ENCODE data around the gene AP3B1.
A peak's percentile ranks its signal among the peaks of the same experiment; 100 is the strongest.
"Not testable (repeated sequence)": the region's sequence is repeated elsewhere in the genome, so short reads cannot be mapped to it uniquely, and the experiment has no call there.

Gene AP3B1

GRCh38 chr5:78242001-78242400, 52.5 kb downstream of the AP3B1 start:
- DNase-seq (ENCODE audit: low spot score), result no peak

- DNase-seq (ENCODE audit: low spot score), result no peak
These were observed 56.6 kb downstream of the AP3B1 start for GRCh38 chr5:78237911-78238310.

GRCh38 chr5:78236046-78236445, 58.5 kb downstream of the AP3B1 start:
- DNase-seq (ENCODE audit: low spot score), result peak; percentile 7

- peak; percentile 17 for DNase-seq (ENCODE audit: low spot score)
These were observed 59.2 kb downstream of the AP3B1 start for GRCh38 chr5:78235289-78235688.

GRCh38 chr5:78234804-78235203, 59.7 kb downstream of the AP3B1 start:
- DNase-seq (ENCODE audit: low spot score), result no peak

DNA sequence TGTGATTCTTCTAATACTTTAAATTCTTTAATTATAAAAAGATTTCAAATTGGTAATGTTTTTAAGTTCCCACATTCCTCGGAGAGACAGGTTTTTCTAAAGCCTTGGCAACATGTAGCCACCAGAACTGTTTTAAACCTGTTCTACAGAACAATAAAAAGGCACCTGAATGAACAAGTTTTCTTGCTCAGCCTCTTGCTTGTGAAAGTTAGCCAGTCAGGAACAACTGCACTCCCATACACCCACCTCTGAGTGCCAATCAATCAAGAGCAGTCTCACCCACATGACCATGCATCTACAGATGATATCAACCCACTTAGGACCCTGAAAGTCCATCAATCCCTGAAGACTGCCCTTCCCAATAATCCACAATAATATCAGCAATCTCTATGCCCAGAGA, 62.3 kb downstream of the AP3B1 start:
- no peak for DNase-seq (ENCODE audit: low spot score)

- DNase-seq (ENCODE audit: low spot score), result no peak
These were observed 70.1 kb downstream of the AP3B1 start for GRCh38 chr5:78224358-78224757.

DNA sequence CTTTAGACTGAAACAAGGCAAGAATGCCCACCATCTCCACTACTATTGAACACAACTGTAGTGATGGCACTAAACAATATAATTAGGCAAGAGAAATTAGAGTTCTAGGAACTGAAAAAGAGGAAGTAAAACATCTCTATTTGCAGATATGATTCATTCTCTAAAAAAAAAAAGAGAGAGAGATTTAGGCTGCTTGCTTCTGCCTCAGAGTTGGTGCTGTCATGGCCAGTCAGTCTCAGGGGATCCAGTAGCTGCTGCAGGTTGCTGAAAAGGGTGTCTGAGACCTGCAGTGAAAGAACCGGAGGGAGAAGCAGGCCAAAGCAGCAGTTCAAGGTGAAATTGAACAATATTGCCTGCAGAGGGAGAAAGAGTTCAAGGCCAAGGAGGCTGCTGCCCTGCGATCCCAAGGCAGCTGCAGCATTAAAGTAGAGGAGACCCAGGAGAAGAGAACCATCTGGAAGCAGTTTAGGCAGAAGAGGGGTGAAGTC, 72.5 kb downstream of the AP3B1 start:
- peak; percentile 12 for DNase-seq (ENCODE audit: low spot score)

GRCh38 chr5:78221467-78221866, 73.0 kb downstream of the AP3B1 start:
- DNase-seq (ENCODE audit: low spot score), result no peak

DNA sequence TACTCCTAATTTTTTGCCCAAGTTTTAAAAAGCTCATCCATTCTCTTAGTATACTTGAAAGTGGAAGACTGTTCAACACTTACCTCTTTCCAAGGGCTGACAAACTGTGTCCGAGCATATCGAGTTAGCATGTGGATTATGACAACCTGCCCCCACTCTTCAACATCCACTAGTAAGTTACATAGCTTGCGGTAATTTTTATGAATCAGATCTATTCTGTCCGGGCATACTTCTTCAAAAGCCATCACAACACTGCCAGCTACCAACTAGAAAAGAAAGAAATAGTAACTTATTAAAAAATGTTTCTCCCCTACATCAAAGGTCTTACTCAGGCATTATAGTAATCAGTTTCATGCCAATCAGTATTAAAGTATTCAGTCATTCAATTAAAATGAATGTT, 78.5 kb downstream of the AP3B1 start:
- DNase-seq (ENCODE audit: low spot score), result no peak

DNA sequence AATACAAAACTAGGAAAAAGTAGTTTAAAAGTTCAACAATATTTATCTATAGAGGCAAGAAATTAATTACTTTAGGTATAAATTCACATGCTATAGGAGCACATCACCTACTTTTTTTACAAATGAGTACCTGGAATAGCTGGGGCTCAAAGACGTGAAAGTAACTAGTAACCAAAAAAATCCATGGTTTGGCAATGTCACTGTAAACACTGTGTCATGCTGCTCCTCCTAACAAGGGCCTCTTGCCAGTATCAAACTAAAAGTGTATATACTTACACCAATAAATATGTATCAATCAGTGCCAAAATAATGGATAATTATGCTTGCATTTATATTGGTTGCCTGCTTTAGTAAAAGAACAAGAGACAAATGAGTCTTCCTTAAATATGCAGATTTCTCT, 78.9 kb downstream of the AP3B1 start:
- DNase-seq (ENCODE audit: low spot score), result no peak

DNA sequence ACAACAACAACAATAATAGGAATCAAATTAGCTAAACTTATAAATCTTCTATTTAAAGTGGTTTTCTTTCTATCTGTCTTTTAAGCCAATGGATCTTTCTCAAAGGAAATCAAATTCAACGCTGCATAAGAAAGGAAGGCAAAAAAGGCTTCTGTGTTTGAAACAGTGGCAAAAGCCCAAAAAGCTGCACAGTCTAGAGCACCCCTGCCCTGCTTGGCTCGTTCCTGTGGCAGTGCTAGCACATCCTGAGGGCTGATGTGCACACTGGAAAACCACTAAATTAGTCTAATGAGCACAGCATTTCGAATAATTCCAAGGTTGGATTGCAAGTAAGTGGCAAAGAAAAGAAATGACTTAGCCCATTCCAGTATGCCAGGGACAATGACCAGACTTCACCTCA, 80.7 kb downstream of the AP3B1 start:
- no peak for DNase-seq (ENCODE audit: low spot score)

- DNase-seq (ENCODE audit: low spot score), result no peak
These were observed 83.4 kb downstream of the AP3B1 start for GRCh38 chr5:78211052-78211451.

- no peak for DNase-seq (ENCODE audit: low spot score)
These were observed 90.3 kb downstream of the AP3B1 start for GRCh38 chr5:78204241-78204640.

DNA sequence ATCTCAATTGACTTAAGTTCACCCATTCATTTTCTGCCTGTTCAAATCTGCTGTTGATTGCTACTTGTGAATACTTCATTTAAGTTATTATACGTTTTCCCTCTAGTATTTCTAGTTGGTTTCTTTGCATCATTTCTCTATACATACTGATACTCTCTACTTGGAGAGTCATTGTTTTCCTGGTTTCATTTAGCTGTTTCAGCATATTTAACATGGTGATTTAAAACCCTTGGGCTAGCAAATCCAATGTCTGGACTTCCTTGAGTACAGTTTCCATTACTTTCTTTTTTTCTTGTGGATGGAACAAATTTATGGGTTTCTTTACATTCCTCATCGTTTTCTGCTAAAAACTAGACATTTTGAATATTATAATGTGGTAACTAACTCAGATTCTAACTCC, 90.7 kb downstream of the AP3B1 start:
- DNase-seq (ENCODE audit: low spot score), result no peak

GRCh38 chr5:78190402-78190801, 104.1 kb downstream of the AP3B1 start:
- DNase-seq (ENCODE audit: low spot score), result no peak

- not testable (repeated sequence) for DNase-seq (ENCODE audit: low spot score)
These were observed 105.8 kb downstream of the AP3B1 start for GRCh38 chr5:78188681-78189080.

- no peak for DNase-seq (ENCODE audit: low spot score)
These were observed 107.3 kb downstream of the AP3B1 start for GRCh38 chr5:78187172-78187571.

DNA sequence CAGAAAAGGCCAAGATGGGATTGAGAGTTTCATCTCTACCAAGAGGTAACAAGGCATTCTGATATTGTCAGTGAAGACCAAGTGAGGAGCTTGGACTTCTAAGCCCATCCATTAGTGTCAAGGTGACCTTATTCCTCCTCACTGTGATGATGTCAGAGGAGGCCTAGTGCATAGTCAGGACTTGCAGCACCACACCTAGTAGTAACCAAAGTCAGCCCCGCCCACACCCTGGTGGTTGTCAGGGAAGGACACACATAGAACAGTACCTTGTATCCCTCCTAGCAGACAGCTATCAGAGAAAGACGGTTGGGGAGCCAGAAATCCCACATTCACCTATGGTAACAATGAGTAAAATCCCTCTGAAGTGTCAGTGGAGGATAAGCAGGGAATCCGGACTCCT, 111.7 kb downstream of the AP3B1 start:
- DNase-seq (ENCODE audit: low spot score), result no peak

DNA sequence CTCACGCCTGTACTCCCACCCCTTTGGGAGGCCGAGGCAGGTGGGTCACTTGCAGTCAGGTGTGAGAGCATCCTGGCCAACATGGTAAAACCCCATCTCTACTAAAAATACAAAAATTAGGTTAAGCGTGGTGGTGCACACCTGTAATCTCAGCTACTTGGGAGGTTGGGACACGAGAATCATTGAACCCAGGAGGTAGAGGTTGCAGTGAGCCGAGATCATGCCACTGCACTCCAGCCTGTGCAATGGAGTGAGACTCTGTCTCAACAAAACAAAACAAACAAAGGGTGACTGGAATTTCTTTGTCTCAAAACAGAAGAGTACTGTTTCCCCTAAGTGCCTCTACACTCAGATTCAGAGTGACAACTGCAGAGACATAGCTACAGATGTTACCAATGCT, 116.1 kb downstream of the AP3B1 start:
- DNase-seq (ENCODE audit: low spot score), result no peak

GRCh38 chr5:78170335-78170734, 124.2 kb downstream of the AP3B1 start:
- not testable (repeated sequence) for DNase-seq (ENCODE audit: low spot score)

DNA sequence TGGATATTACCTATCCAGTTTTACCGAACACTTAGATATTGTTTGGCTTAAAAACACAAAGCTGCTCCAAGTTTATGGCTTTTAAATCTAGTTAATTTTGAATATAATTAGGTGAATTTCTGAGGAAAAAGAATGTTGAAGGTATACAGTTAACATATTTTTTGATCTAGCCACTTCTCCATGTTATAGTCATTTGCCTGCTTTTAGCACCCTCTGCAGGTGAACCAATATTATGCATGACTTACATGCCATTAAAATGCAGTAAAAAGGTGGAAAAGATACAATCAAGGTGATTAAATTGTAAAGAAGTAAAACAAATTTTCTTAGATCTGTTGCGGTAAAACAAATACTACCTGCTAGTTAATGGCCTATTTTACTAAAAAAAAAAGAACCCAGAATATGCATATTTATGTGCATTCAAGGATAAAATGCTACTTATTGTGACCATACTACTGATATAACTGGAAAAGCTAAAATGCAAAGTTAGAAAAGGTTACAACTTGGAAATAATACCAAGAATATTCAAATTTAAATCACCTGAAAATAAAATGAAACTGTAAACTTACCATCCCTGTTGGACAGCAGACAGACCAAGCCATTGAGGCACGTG, 132.1 kb downstream of the AP3B1 start:
- DNase-seq (ENCODE audit: low spot score), result peak; percentile 11

DNA sequence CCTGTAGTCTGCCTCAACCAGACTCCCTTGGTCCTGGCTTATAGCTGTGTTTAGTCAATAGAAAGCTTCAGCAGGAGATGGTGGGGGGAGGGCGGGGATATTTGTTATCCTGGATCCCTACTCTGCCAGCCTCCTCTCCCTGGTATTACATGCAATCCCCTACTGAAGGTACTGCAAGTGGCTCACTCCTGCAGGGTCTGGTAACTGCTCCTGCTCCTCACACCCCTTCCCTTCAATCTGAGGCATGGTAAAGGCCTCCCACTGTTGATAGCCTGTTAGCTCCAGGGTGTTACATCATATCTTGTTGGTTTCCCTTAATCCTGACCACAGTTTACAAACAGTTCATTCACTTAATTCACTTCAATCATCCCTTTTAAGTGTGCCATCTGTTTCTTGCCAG, 137.5 kb downstream of the AP3B1 start:
- no peak for DNase-seq (ENCODE audit: low spot score)

GRCh38 chr5:78151594-78152271, 142.8 kb downstream of the AP3B1 start:
- no peak for DNase-seq (ENCODE audit: low spot score)

Data from AG08396 (cell line).